H54 (cell line): ENCODE results near the gene RBBP8.

Source experiments
- DNase-seq: peaks from one replicate; pipeline ENCODE4 v3.0.0; 2011; ENCODE audit warnings: low spot score, mixed read lengths; ENCODE audit not compliant: insufficient read length
- FAIRE-seq: peaks from 3 replicates; lab custom pipeline; 2011; peaks lifted over from hg19 to GRCh38; lab: Jason Lieb, UNC
- POLR2A ChIP-seq: IDR thresholded peaks from 2 replicates; pipeline ENCODE4 v1.6.1; 2011; ENCODE audit warnings: low read depth, mild to moderate bottlenecking, low read length

Gene RBBP8

GRCh38 chr18:22962004-22962403, 28.9 kb downstream of the RBBP8 start:
- no peak for TF ChIP-seq POLR2A
- FAIRE-seq (no peak), DNase-seq (no peak)

GRCh38 chr18:22964116-22964515, 31.0 kb downstream of the RBBP8 start:
- DNase-seq (no peak), FAIRE-seq (no peak)
- TF ChIP-seq POLR2A: no peak

- no peak for TF ChIP-seq POLR2A
- no peak for DNase-seq
- no peak for FAIRE-seq
These were observed 31.6 kb downstream of the RBBP8 start for GRCh38 chr18:22964722-22965121.

GRCh38 chr18:22971038-22971437, 37.9 kb downstream of the RBBP8 start:
- no peak for TF ChIP-seq POLR2A
- no peak for DNase-seq
- no peak for FAIRE-seq

GRCh38 chr18:22974001-22974400, 40.9 kb downstream of the RBBP8 start:
- DNase-seq (no peak), FAIRE-seq (no peak)
- no peak for TF ChIP-seq POLR2A

- FAIRE-seq (no peak), DNase-seq (no peak)
- no peak for TF ChIP-seq POLR2A
These were observed 41.6 kb downstream of the RBBP8 start for GRCh38 chr18:22974707-22975106.

- FAIRE-seq: no peak
- no peak for DNase-seq
- no peak for TF ChIP-seq POLR2A
These were observed 42.4 kb downstream of the RBBP8 start for GRCh38 chr18:22975508-22975907.

- DNase-seq: peak; percentile 26
- FAIRE-seq: peak; percentile 88
- no peak for TF ChIP-seq POLR2A
These were observed 44.9 kb downstream of the RBBP8 start for GRCh38 chr18:22977847-22978701.

- FAIRE-seq: no peak
- no peak for TF ChIP-seq POLR2A
- no peak for DNase-seq
These were observed 47.3 kb downstream of the RBBP8 start for GRCh38 chr18:22980394-22980793.

- TF ChIP-seq POLR2A: no peak
- DNase-seq (no peak), FAIRE-seq (no peak)
These were observed 48.4 kb downstream of the RBBP8 start for GRCh38 chr18:22981274-22982133.

GRCh38 chr18:22983175-22983574, 50.0 kb downstream of the RBBP8 start:
- TF ChIP-seq POLR2A: no peak
- no peak for FAIRE-seq
- DNase-seq: peak; percentile 4

- no peak for TF ChIP-seq POLR2A
- DNase-seq (no peak), FAIRE-seq (no peak)
These were observed 52.1 kb downstream of the RBBP8 start for GRCh38 chr18:22985250-22985649.

GRCh38 chr18:22987547-22988189, 54.5 kb downstream of the RBBP8 start:
- no peak for TF ChIP-seq POLR2A
- DNase-seq (no peak), FAIRE-seq (no peak)

GRCh38 chr18:22988208-22988607, 55.1 kb downstream of the RBBP8 start:
- FAIRE-seq (no peak), DNase-seq (no peak)
- TF ChIP-seq POLR2A: no peak
